Measurements from ENCODE around the gene GPC6.

Gene GPC6

DNA sequence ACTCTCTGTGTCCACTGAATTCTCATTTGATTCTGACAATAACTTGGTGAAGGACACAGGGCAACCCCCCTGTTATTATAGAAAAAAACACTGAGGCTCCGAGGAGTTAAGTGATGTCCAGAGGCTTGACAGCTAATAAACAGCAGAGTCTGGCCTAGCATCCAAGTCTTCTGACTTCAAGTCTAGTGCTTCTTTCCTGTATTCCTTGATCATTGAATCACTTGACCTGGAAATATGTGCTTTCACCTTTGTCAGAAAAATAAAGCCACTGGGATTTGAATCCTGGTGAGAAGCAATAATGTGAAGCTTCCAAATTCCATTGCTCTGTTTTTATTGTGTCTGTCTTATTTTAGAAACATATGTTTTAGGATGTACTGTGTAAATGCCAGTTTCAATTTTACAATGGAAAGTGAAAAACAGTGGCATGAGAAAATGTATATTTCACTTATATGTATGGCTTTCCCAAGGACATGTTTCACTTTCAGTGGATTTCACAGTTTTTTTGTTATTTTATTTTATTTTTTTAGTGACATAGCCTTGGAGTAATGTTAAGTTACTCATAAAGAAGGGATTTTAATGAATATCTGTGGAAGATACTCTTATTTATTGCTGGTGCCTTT, 190.2 kb downstream of the GPC6 start:
- Histone ChIP-seq H3K9me3 (ENCODE audit: insufficient read depth, low read length) (no peaks in the 10 kb centered on the region), H3K79me2 (ENCODE audit: insufficient read depth, low read length) (no peaks in the 10 kb centered on the region), H3K27me3 (ENCODE audit: low read length) (no peaks in the 10 kb centered on the region), H3F3A (ENCODE audit: insufficient read depth) (no peaks in the 10 kb centered on the region), H3K4me2 (ENCODE audit: low read depth, low read length, poor library complexity, severe bottlenecking) (no peak overlapping the region), H3K4me3 (ENCODE audit: insufficient read depth, low read length, poor library complexity, severe bottlenecking) (no peak overlapping the region), H4K20me1 (ENCODE audit: low read depth, low read length) (no peaks in the 10 kb centered on the region), H3K9ac (ENCODE audit: low read length) (no peak overlapping the region), H3K36me3 (ENCODE audit: low read length) (no peaks in the 10 kb centered on the region), H2AFZ (ENCODE audit: low read depth, low read length, severe bottlenecking) (no peak overlapping the region), H3K27ac (ENCODE audit: low read depth, low read length) (no peak overlapping the region), H3K9me2 (replicated peaks; ENCODE audit: insufficient read depth, low read length) (no peaks in the 10 kb centered on the region)
- no peak for TF ChIP-seq EZH2phosphoT487 (conservative IDR thresholded peaks at IDR 0.05; ENCODE audit: low read length)
- TF ChIP-seq, protein P1, sequence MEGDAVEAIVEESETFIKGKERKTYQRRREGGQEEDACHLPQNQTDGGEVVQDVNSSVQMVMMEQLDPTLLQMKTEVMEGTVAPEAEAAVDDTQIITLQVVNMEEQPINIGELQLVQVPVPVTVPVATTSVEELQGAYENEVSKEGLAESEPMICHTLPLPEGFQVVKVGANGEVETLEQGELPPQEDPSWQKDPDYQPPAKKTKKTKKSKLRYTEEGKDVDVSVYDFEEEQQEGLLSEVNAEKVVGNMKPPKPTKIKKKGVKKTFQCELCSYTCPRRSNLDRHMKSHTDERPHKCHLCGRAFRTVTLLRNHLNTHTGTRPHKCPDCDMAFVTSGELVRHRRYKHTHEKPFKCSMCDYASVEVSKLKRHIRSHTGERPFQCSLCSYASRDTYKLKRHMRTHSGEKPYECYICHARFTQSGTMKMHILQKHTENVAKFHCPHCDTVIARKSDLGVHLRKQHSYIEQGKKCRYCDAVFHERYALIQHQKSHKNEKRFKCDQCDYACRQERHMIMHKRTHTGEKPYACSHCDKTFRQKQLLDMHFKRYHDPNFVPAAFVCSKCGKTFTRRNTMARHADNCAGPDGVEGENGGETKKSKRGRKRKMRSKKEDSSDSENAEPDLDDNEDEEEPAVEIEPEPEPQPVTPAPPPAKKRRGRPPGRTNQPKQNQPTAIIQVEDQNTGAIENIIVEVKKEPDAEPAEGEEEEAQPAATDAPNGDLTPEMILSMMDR (IDR thresholded peaks at IDR 0.05; ENCODE audit: insufficient read depth, low read length, poor library complexity, severe bottlenecking) = no peak

DNA sequence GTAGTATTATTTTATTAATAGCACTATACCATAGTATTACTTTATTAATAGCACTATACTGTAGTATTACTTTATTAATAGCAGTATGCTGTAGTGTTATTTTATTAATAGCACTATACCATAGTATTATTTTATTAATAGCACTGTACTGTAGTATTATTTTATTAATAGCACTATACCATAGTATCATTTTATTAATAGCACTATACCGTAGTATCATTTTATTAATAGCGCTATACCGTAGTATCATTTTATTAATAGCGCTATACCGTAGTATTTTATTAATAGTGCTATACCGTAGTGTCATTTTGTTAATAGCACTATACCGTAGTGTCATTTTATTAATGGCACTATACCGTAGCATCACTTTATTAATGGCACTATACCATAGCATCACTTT, 191.8 kb downstream of the GPC6 start:
- no peaks in the 10 kb centered on the region for H3K9me3 ChIP-seq (ENCODE audit: insufficient read depth, low read length)
- H3K36me3 ChIP-seq (ENCODE audit: low read length) = no peaks in the 10 kb centered on the region

DNA sequence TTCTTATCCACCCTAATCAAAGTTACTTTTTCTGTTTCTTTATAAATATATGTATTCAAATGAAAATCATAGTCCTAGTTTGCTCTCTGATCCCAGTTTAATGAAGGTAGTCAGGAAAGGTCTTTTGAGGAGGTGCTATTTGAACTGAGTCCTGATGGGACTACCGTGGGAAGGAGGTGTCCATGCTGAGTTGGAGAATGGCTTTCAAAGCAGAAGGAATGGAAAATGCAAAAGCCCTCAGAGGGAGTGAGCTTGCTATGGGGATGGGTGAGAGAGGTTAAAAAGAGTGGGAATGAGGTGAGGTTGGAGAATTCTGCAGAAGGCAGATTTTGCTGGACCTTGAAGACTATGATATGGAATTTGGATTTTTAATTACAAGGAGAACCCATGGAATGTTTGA, 193.6 kb downstream of the GPC6 start:
- Histone ChIP-seq H3K36me3 (ENCODE audit: low read length) (no peaks in the 10 kb centered on the region), H3K9me3 (ENCODE audit: insufficient read depth, low read length) (no peaks in the 10 kb centered on the region), H3K79me2 (ENCODE audit: insufficient read depth, low read length) (no peaks in the 10 kb centered on the region), H3K4me2 (ENCODE audit: low read depth, low read length, poor library complexity, severe bottlenecking) (no peak overlapping the region), H3F3A (ENCODE audit: insufficient read depth) (no peaks in the 10 kb centered on the region), H3K9ac (ENCODE audit: low read length) (no peak overlapping the region), H3K4me3 (ENCODE audit: insufficient read depth, low read length, poor library complexity, severe bottlenecking) (no peak overlapping the region), H3K27me3 (ENCODE audit: low read length) (no peaks in the 10 kb centered on the region), H3K27ac (ENCODE audit: low read depth, low read length) (no peak overlapping the region), H4K20me1 (ENCODE audit: low read depth, low read length) (no peaks in the 10 kb centered on the region), H3K9me2 (replicated peaks; ENCODE audit: insufficient read depth, low read length) (no peaks in the 10 kb centered on the region), H2AFZ (ENCODE audit: low read depth, low read length, severe bottlenecking) (no peak overlapping the region)
- TF ChIP-seq, protein P1 (IDR thresholded peaks at IDR 0.05; ENCODE audit: insufficient read depth, low read length, poor library complexity, severe bottlenecking) = no peak
- TF ChIP-seq EZH2phosphoT487 (conservative IDR thresholded peaks at IDR 0.05; ENCODE audit: low read length) = no peak

More for the DNA sequence above, 191.8 kb downstream of the GPC6 start:
- no peaks in the 10 kb centered on the region for H3K27me3 ChIP-seq (ENCODE audit: low read length)
- H3F3A ChIP-seq (ENCODE audit: insufficient read depth) = no peaks in the 10 kb centered on the region
- H3K9ac ChIP-seq (ENCODE audit: low read length) = no peak overlapping the region
- H3K4me2 ChIP-seq (ENCODE audit: low read depth, low read length, poor library complexity, severe bottlenecking) = no peak overlapping the region
- H4K20me1 ChIP-seq (ENCODE audit: low read depth, low read length) = no peaks in the 10 kb centered on the region
- no peak overlapping the region for H3K27ac ChIP-seq (ENCODE audit: low read depth, low read length)
- no peaks in the 10 kb centered on the region for H3K79me2 ChIP-seq (ENCODE audit: insufficient read depth, low read length)
- H3K4me3 ChIP-seq (ENCODE audit: insufficient read depth, low read length, poor library complexity, severe bottlenecking) = no peak overlapping the region
- H2AFZ ChIP-seq (ENCODE audit: low read depth, low read length, severe bottlenecking) = no peak overlapping the region
- H3K9me2 ChIP-seq (replicated peaks; ENCODE audit: insufficient read depth, low read length) = no peaks in the 10 kb centered on the region
- TF ChIP-seq EZH2phosphoT487 (conservative IDR thresholded peaks at IDR 0.05; ENCODE audit: low read length) = no peak
- TF ChIP-seq, protein P1 (IDR thresholded peaks at IDR 0.05; ENCODE audit: insufficient read depth, low read length, poor library complexity, severe bottlenecking) = no peak
